ENCODE data around the gene HASPIN. TPM values are rescaled to one million over a fixed set of nuclear protein-coding genes. Genes with fewer than 3 reads are reported as not detected.

HASPIN gene
- total RNA-seq, 1 donor from 2014 or later, result 14.8 TPM

GRCh38 chr17:3722716-3723115, 987 bp upstream of the HASPIN start:
- no peak overlapping the region for H3K27ac ChIP-seq

DNA sequence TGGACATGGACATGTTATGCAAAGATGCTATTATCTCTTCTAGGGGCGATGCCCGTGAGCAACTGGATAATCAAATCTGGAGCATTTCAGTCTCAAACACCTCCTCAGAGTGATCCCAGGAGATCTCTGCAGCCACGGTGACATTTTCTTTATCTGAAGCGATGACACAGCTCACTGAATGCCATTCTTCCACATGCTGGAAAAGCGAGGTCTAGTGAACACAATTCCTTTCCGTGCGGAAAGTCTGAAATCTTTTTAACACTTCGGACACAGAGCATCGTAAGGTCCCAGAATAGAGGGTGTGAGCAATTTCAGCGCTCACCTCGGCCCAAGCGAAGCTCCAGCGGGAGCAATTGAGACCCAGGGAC, 531 bp upstream of the HASPIN start:
- peaks cover 16% of the 10 kb centered on the region for H3K36me3 Mint-ChIP-seq
- no peak for DNase-seq (ENCODE audit: low spot score)

More at GRCh38 chr17:3722716-3723115, 987 bp upstream of the HASPIN start:
- no peak for DNase-seq (ENCODE audit: low spot score)
- peak overlapping the region; percentile 99 for H3K4me2 ChIP-seq
- peak overlapping the region; percentile 94 for H3K4me3 ChIP-seq
- H3K27me3 Mint-ChIP-seq (ENCODE audit: insufficient read depth, low read depth), result peaks cover 3% of the 10 kb centered on the region
- no peaks in the 10 kb centered on the region for H3K27me3 ChIP-seq
- H3K4me1 ChIP-seq, result peaks cover 13% of the 10 kb centered on the region
- H3K4me1 Mint-ChIP-seq, result peaks cover 27% of the 10 kb centered on the region
- peak overlapping the region; percentile 65 for H3K27ac Mint-ChIP-seq
- H4K20me1 ChIP-seq (ENCODE audit: low read depth), result peaks cover 11% of the 10 kb centered on the region
- peak overlapping the region; percentile 96 for H3K4me3 Mint-ChIP-seq
- peak overlapping the region; percentile 100 for H2AFZ ChIP-seq (replicated peaks)
- no peaks in the 10 kb centered on the region for H3K9me3 ChIP-seq (ENCODE audit: low read depth)
- peaks cover 54% of the 10 kb centered on the region for H3K79me2 ChIP-seq (ENCODE audit: low read depth)
- TF ChIP-seq EZH2phosphoT487 (IDR thresholded peaks at IDR 0.05), result no peak
- no peak for TF ChIP-seq EZH2 (IDR thresholded peaks at IDR 0.05)
- no peak for TF ChIP-seq CTCF (IDR thresholded peaks at IDR 0.05)
- peaks cover 16% of the 10 kb centered on the region for H3K36me3 Mint-ChIP-seq
- no peaks in the 10 kb centered on the region for H3F3A ChIP-seq (ENCODE audit: low read depth)
- no peaks in the 10 kb centered on the region for H3K9me3 Mint-ChIP-seq
- peaks cover 13% of the 10 kb centered on the region for H3K36me3 ChIP-seq
- peak overlapping the region; percentile 91 for H3K9ac ChIP-seq

GRCh38 chr17:3724378-3725077, 825 bp downstream of the HASPIN start:
- TF ChIP-seq EZH2 (IDR thresholded peaks at IDR 0.05) (no peak), CTCF (IDR thresholded peaks at IDR 0.05) (no peak), EZH2phosphoT487 (IDR thresholded peaks at IDR 0.05) (no peak)
- peak overlapping the region; percentile 94 for H3K4me3 ChIP-seq
- H3K9ac ChIP-seq, result peak overlapping the region; percentile 91
- peak overlapping the region; percentile 96 for H3K4me3 Mint-ChIP-seq
- H3K9me3 Mint-ChIP-seq, result no peaks in the 10 kb centered on the region
- DNase-seq (ENCODE audit: low spot score), result no peak
- peak overlapping the region; percentile 99 for H3K4me2 ChIP-seq
- H3K27me3 ChIP-seq, result no peaks in the 10 kb centered on the region
- peaks cover 3% of the 10 kb centered on the region for H3K27me3 Mint-ChIP-seq (ENCODE audit: insufficient read depth, low read depth)
- peaks cover 54% of the 10 kb centered on the region for H3K79me2 ChIP-seq (ENCODE audit: low read depth)
- H3K27ac Mint-ChIP-seq, result peak overlapping the region; percentile 83
- H3K4me1 ChIP-seq, result peaks cover 13% of the 10 kb centered on the region
- H3K27ac ChIP-seq, result no peak overlapping the region
- peaks cover 11% of the 10 kb centered on the region for H4K20me1 ChIP-seq (ENCODE audit: low read depth)
- peaks cover 27% of the 10 kb centered on the region for H3K4me1 Mint-ChIP-seq
- no peaks in the 10 kb centered on the region for H3F3A ChIP-seq (ENCODE audit: low read depth)
- H3K36me3 ChIP-seq, result peaks cover 13% of the 10 kb centered on the region
- peak overlapping the region; percentile 100 for H2AFZ ChIP-seq (replicated peaks)
- no peaks in the 10 kb centered on the region for H3K9me3 ChIP-seq (ENCODE audit: low read depth)
- peaks cover 20% of the 10 kb centered on the region for H3K36me3 Mint-ChIP-seq

More for the DNA sequence above, 531 bp upstream of the HASPIN start:
- peak overlapping the region; percentile 65 for H3K27ac Mint-ChIP-seq
- Histone ChIP-seq H3K9me3 (ENCODE audit: low read depth) (no peaks in the 10 kb centered on the region), H3K36me3 (peaks cover 13% of the 10 kb centered on the region), H4K20me1 (ENCODE audit: low read depth) (peaks cover 11% of the 10 kb centered on the region), H2AFZ (replicated peaks) (peak overlapping the region; percentile 100), H3K4me3 (peak overlapping the region; percentile 94), H3K4me2 (peak overlapping the region; percentile 99), H3F3A (ENCODE audit: low read depth) (no peaks in the 10 kb centered on the region), H3K9ac (peak overlapping the region; percentile 91), H3K79me2 (ENCODE audit: low read depth) (peaks cover 54% of the 10 kb centered on the region), H3K27me3 (no peaks in the 10 kb centered on the region), H3K4me1 (peaks cover 13% of the 10 kb centered on the region), H3K27ac (no peak overlapping the region)
- H3K4me3 Mint-ChIP-seq, result peak overlapping the region; percentile 96
- no peak for TF ChIP-seq EZH2phosphoT487 (IDR thresholded peaks at IDR 0.05)
- no peak for TF ChIP-seq CTCF (IDR thresholded peaks at IDR 0.05)
- TF ChIP-seq EZH2 (IDR thresholded peaks at IDR 0.05), result no peak
- no peaks in the 10 kb centered on the region for H3K9me3 Mint-ChIP-seq
- H3K27me3 Mint-ChIP-seq (ENCODE audit: insufficient read depth, low read depth), result peaks cover 3% of the 10 kb centered on the region
- H3K4me1 Mint-ChIP-seq, result peaks cover 27% of the 10 kb centered on the region

Data from neural progenitor cell (in vitro differentiated cells).